HEK293T (cell line): ENCODE data around the gene TLE7.

Experiments
- CTCF ChIA-PET: fragments of 350-600 bp; formaldehyde crosslinking; extraction: SDS; loops from one replicate; lab custom pipeline; 2021; ENCODE audit warnings: antibody characterized with exemption, inconsistent platforms; lab: Yijun Ruan, JAX
- POLR2A ChIA-PET: fragments of 350-600 bp; formaldehyde crosslinking; extraction: SDS; loops from one replicate; lab custom pipeline; 2020; ENCODE audit warnings: antibody characterized with exemption, inconsistent platforms; lab: Yijun Ruan, JAX
- DNase-seq: peaks from one replicate; pipeline ENCODE4 v3.0.0; 2012; ENCODE audit warnings: mixed read lengths; ENCODE audit errors: extremely low spot score
- ARNT ChIP-seq: fragments of 450-650 bp; IDR thresholded peaks from 2 replicates; pipeline ENCODE4 v1.6.1; 2017; ENCODE audit warnings: mild to moderate bottlenecking
- BHLHE40 ChIP-seq: fragments of 450-650 bp; IDR thresholded peaks from 2 replicates; pipeline ENCODE4 v1.6.1; 2016; ENCODE audit warnings: mild to moderate bottlenecking, moderate library complexity, borderline replicate concordance
- CTBP1 ChIP-seq: fragments of 450-650 bp; IDR thresholded peaks from 2 replicates; pipeline ENCODE4 v1.6.1; 2016; ENCODE audit warnings: borderline replicate concordance
- ELF4 ChIP-seq: fragments of 450-650 bp; IDR thresholded peaks from 2 replicates; pipeline ENCODE4 v1.6.1; 2017; ENCODE audit warnings: antibody characterized with exemption
- FOXA1 ChIP-seq: fragments of 450-650 bp; IDR thresholded peaks from 2 replicates; pipeline ENCODE4 v1.6.1; 2016; ENCODE audit warnings: mild to moderate bottlenecking
- FOXK2 ChIP-seq: fragments of 450-650 bp; IDR thresholded peaks from 2 replicates; pipeline ENCODE4 v1.6.1; 2016; ENCODE audit warnings: mild to moderate bottlenecking
- FOXM1 ChIP-seq: fragments of 450-650 bp; IDR thresholded peaks from 2 replicates; pipeline ENCODE4 v1.6.1; 2017; ENCODE audit warnings: mild to moderate bottlenecking, borderline replicate concordance
- HDGF ChIP-seq: fragments of 450-650 bp; IDR thresholded peaks from 2 replicates; pipeline ENCODE4 v1.6.1; 2017; ENCODE audit warnings: antibody characterized with exemption, borderline replicate concordance
- L3MBTL2 ChIP-seq: fragments of 450-650 bp; conservative IDR thresholded peaks from 2 replicates; pipeline ENCODE4 v1.6.1; 2016; ENCODE audit warnings: mild to moderate bottlenecking
- LEF1 ChIP-seq: fragments of 450-650 bp; IDR thresholded peaks from 2 replicates; pipeline ENCODE4 v1.6.1; 2017; ENCODE audit warnings: mild to moderate bottlenecking, borderline replicate concordance
- NFRKB ChIP-seq: fragments of 450-650 bp; IDR thresholded peaks from 2 replicates; pipeline ENCODE4 v1.6.1; 2016; ENCODE audit warnings: mild to moderate bottlenecking, moderate library complexity
- SP1 ChIP-seq: fragments of 450-650 bp; IDR thresholded peaks from 2 replicates; pipeline ENCODE4 v1.6.1; 2017
- SUZ12 ChIP-seq: fragments of 450-650 bp; IDR thresholded peaks from 2 replicates; pipeline ENCODE4 v1.6.1; 2016; ENCODE audit warnings: mild to moderate bottlenecking
- TARDBP ChIP-seq: fragments of 450-650 bp; IDR thresholded peaks from 2 replicates; pipeline ENCODE4 v1.6.1; 2016
- ZNF384 ChIP-seq: fragments of 450-650 bp; IDR thresholded peaks from 2 replicates; pipeline ENCODE4 v1.6.1; 2016
- TF ChIP-seq, protein P1 (sequence below): fragments of 450-650 bp; IDR thresholded peaks from 2 replicates; pipeline ENCODE4 v1.6.1; 2016

TLE7 gene

DNA sequence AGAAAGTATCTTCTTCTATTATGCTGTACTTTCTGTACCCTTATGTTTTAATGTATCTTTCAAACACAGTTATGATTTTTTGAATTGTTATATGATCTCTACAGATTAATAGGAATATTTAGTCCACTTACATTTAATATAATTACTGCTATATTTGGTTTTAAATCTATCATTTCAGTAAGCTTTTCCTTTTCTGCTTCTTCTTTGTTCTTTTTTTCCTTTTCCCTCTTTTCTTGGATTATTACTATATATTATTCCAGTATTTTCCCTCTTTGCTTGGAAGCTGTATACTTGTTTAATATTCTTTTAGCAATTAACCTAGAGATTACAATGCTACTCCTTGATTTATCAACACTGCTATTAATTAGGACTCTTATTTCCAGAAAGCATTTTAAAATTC lies 13.5 kb downstream of the TLE7 start:
- TF ChIP-seq, protein P1, sequence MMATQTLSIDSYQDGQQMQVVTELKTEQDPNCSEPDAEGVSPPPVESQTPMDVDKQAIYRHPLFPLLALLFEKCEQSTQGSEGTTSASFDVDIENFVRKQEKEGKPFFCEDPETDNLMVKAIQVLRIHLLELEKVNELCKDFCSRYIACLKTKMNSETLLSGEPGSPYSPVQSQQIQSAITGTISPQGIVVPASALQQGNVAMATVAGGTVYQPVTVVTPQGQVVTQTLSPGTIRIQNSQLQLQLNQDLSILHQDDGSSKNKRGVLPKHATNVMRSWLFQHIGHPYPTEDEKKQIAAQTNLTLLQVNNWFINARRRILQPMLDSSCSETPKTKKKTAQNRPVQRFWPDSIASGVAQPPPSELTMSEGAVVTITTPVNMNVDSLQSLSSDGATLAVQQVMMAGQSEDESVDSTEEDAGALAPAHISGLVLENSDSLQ, result no peak
- TF ChIP-seq LEF1, result no peak
- TF ChIP-seq BHLHE40, result no peak
- no peak for TF ChIP-seq NFRKB
- TF ChIP-seq ZNF384, result no peak
- no peak for TF ChIP-seq SP1
- TF ChIP-seq FOXM1, result no peak
- no peak for TF ChIP-seq CTBP1
- TF ChIP-seq ARNT, result no peak
- TF ChIP-seq TARDBP, result no peak
- no peak for TF ChIP-seq FOXA1
- no peak for TF ChIP-seq SUZ12
- ChIA-PET POLR2A (interaction anchor here (2.1 kb wide), 1 partner anchor 34 kb away, joined by 7 read pairs; the partner anchor contains the start of gene ZNF23), CTCF (no interaction called here)
- DNase-seq, result no peak

DNA sequence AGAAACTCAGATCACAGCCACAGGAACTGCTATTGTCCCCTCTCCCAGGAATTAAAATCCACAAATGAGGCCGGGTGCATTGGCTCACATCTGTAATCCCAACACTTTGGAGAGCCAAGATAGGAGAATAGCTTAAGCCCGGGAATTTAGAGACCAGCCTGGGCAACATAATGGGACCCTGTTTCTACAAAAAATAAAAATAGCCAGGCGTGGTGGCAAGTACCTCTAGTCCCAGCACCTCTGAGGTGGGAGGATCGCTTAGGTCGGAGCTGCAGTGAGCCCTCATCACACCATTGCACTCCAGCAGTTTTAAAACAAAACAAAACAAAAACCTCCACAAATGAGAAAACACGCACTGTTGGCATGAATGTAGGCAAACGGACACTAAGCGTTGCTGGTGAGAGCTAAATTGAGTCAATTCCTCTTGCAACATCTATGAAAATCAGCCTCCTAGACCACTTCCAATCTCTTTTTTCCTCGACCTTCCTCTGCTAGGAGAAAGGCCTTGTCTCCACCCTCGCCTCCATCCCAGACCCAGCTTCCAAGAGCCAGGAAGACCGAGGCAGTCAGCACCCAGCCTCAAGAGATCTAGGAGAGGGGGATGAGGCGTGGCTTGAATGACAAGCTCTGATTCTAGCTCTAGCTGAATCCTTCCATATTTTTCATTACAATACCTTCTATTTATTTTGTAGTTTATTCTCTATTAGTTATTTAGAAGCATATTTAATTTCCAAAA lies 14.8 kb downstream of the TLE7 start:
- TF ChIP-seq L3MBTL2, result no peak
- ChIA-PET POLR2A (interaction anchor here (1.1 to 1.2 kb wide), 2 partner anchors 14 to 35 kb away, joined by 3 to 6 read pairs; partner anchors contain the start of gene ZNF23), CTCF (interaction anchor here (1.0 to 2.1 kb wide), 2 partner anchors 14 to 72 kb away, joined by 3 to 13 read pairs; no protein-coding TSS in a partner anchor)
- DNase-seq, result peak; percentile 7

DNA sequence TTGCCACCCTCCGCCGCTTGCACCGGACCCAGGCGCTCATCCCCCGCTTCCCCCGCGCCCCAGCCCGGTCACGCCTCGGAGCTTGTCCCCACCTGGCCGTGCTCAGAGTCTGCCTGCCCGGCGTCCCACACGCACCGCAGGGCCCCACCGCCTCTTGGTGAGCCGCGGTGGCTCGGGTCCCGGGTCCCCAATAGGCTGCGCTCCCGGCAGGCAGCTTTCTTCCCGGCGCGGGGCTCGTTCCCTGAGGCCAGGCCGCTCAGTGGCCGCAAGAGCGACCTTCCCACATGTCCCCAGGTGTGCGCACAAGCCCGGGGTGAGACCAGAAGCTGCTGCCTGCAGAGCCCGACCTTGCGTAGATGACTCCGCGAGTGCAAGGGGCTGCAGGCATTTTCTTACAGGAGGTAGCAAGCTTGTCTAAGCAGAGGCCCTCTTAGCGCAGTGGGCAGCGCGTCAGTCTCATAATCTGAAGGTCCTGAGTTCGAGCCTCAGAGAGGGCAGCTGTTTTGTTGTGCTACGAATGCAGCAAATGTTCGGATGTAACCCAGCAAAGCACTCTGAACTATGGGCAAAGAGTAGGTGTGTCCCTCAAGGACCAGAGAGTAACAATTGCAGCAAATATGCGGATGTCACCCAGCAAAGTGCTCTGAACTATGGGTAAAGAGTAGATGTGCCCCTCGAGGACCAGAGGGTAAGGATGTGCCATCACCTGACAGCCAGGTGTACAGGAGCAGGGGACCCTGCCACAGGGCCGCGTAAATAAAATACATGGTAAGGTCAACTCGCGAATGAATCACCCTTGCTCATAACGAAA lies 15.6 kb downstream of the TLE7 start:
- CTCF ChIA-PET, result interaction anchor here (1.0 to 2.1 kb wide), 2 partner anchors 14 to 73 kb away, joined by 3 to 13 read pairs; no protein-coding TSS in a partner anchor
- TF ChIP-seq CTBP1, result peak; percentile 96
- no peak for TF ChIP-seq SP1
- no peak for TF ChIP-seq NFRKB
- no peak for TF ChIP-seq LEF1
- 0 out of 2 replicates have a peak, but pooled peaks have one; percentile 19 for TF ChIP-seq ARNT
- TF ChIP-seq, protein P1, result peak; percentile 88
- no peak for TF ChIP-seq BHLHE40
- no peak for TF ChIP-seq ZNF384
- DNase-seq, result peak; percentile 78
- POLR2A ChIA-PET, result interaction anchor here (1.1 to 1.2 kb wide), 2 partner anchors 14 to 36 kb away, joined by 3 to 6 read pairs; partner anchors contain the start of gene ZNF23

DNA sequence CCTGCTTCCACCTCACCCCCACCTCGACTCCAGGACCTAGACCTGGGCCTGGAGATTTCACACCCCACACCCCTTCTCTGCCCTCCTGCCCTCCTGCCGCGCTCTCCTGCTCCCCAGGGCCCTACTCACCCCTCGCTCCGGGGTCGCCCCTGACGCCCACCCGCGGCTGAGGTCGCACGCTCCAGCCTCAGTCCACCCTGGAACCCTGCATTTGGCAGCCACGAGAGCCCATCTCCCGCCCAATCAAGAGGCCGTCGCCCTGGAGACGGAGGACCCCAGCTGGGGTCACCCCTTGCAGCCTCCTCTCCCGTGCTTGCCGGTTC lies 16.1 kb downstream of the TLE7 start:
- ChIA-PET POLR2A (interaction anchor here (1.1 to 1.2 kb wide), 2 partner anchors 13 to 36 kb away, joined by 3 to 6 read pairs; partner anchors contain the start of gene ZNF23), CTCF (interaction anchor here (1.0 to 2.1 kb wide), 2 partner anchors 13 to 74 kb away, joined by 3 to 13 read pairs; no protein-coding TSS in a partner anchor)
- no peak for DNase-seq

DNA sequence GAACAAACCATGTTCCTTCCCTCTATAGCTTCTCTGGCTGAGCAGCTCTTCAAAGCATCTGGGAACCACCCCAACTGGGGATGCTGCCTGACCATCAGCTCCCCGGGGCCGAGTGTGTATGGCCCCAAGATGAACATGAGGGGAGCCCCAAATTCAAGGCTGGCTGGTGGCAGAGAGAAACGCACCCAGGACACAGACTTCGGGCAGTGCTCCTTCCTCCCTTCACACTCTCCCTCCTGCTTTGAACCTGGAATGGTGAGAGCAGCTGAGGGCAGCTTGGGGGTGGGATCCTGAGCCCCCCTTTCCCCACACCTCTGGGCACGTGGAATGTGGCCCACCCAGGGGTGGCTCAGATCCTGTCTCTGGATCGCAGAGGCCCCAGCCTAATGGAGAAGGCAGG lies 17.2 kb downstream of the TLE7 start:
- POLR2A ChIA-PET, result no interaction called here

More for the DNA sequence above, 16.1 kb downstream of the TLE7 start:
- TF ChIP-seq L3MBTL2, result peak; percentile 83
- TF ChIP-seq ARNT, result no peak

More for the DNA sequence above, 17.2 kb downstream of the TLE7 start:
- TF ChIP-seq, protein P1, result no peak
- no peak for TF ChIP-seq LEF1
- no peak for TF ChIP-seq ZNF384
- no peak for TF ChIP-seq SP1
- no peak for TF ChIP-seq HDGF
- no peak for TF ChIP-seq FOXM1
- TF ChIP-seq SUZ12, result no peak
- TF ChIP-seq NFRKB, result no peak
- TF ChIP-seq FOXK2, result no peak
- no peak for TF ChIP-seq ELF4
- no peak for TF ChIP-seq ARNT
- no peak for TF ChIP-seq FOXA1
- no peak for TF ChIP-seq TARDBP
- no peak for TF ChIP-seq CTBP1
- no peak for TF ChIP-seq BHLHE40
- TF ChIP-seq L3MBTL2, result no peak
- CTCF ChIA-PET, result interaction anchor here (1.1 to 2.1 kb wide), 2 partner anchors 12 kb away, joined by 4 to 13 read pairs; no protein-coding TSS in a partner anchor
- DNase-seq, result no peak
